ENCODE measurements around the gene CACNG5. TPM values are rescaled to one million over a fixed set of nuclear protein-coding genes. Genes with fewer than 3 reads are reported as not detected.

The CACNG5 gene
- total and polyA plus RNA-seq, 4 donors = not detected

DNA sequence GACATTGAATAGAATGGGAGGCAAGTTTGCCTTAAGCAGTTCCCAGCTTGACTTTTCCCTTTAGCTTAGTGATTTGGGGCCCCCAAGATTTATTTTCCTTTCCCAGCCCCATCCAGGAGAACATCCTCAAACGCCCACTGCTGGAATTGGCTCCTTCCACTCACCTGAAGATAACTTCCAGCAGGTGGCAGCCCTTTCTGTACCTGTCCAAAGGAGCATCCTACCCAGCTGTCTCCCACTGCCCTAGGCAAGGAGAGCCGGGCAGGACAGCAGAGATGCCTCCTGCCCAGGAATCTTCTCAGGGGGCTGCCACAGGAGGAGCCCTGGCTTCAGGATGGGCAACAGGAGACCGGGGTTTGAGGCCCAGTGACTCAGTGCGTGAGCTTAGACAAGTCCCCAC is 6.4 kb downstream of the CACNG5 start:
- Histone ChIP-seq H3K36me3 (ENCODE audit: control insufficient read depth in 4 of 4, insufficient read depth in 3 of 4, low read depth in 1 of 4, low read length in 3 of 4) (no peaks in the 10 kb centered on the region), H3K4me3 (ENCODE audit: low read depth in 1 of 3, low read length in 3 of 3) (no peak overlapping the region), H3K9ac (ENCODE audit: low read depth in 1 of 2, low read length in 2 of 2) (no peak overlapping the region), H3K27ac (ENCODE audit: low read depth in 1 of 2, low read length in 2 of 2) (no peak overlapping the region), H3K27me3 (ENCODE audit: control insufficient read depth in 4 of 4, insufficient read depth in 4 of 4, low read length in 3 of 4) (no peaks in the 10 kb centered on the region), H3K4me1 (ENCODE audit: control insufficient read depth in 4 of 4, insufficient read depth in 4 of 4, low read length in 3 of 4) (no peaks in the 10 kb centered on the region), H3K9me3 (ENCODE audit: control insufficient read depth in 4 of 4, low read length in 3 of 4) (peaks cover 0 to 2% (median 0%) of the 10 kb centered on the region in 4 donors)
- TF ChIP-seq RXRA (IDR thresholded peaks at IDR 0.05) (no peak), NR2F2 (IDR thresholded peaks at IDR 0.05) (no peak), SP1 (IDR thresholded peaks at IDR 0.05) (no peak), CTCF (IDR thresholded peaks at IDR 0.05; ENCODE audit: low read depth, low read length, missing input control) (no peak), GABPA (IDR thresholded peaks at IDR 0.05 in 1 of 2, conservative IDR thresholded peaks at IDR 0.05 in 1 of 2) (no peak), ATF3 (IDR thresholded peaks at IDR 0.05) (no peak), FOXA2 (IDR thresholded peaks at IDR 0.05) (no peak), REST (IDR thresholded peaks at IDR 0.05) (no peak), HNF4G (IDR thresholded peaks at IDR 0.05) (no peak)
- TF ChIP-seq, protein P1, sequence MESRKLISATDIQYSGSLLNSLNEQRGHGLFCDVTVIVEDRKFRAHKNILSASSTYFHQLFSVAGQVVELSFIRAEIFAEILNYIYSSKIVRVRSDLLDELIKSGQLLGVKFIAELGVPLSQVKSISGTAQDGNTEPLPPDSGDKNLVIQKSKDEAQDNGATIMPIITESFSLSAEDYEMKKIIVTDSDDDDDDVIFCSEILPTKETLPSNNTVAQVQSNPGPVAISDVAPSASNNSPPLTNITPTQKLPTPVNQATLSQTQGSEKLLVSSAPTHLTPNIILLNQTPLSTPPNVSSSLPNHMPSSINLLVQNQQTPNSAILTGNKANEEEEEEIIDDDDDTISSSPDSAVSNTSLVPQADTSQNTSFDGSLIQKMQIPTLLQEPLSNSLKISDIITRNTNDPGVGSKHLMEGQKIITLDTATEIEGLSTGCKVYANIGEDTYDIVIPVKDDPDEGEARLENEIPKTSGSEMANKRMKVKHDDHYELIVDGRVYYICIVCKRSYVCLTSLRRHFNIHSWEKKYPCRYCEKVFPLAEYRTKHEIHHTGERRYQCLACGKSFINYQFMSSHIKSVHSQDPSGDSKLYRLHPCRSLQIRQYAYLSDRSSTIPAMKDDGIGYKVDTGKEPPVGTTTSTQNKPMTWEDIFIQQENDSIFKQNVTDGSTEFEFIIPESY (IDR thresholded peaks at IDR 0.05) = no peak
- TF ChIP-seq, protein P2, sequence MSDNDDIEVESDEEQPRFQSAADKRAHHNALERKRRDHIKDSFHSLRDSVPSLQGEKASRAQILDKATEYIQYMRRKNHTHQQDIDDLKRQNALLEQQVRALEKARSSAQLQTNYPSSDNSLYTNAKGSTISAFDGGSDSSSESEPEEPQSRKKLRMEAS (IDR thresholded peaks at IDR 0.05) = no peak
- 47% methylated on average over 4 of the region's 4 CpGs for WGBS
- no peak for DNase-seq (ENCODE audit: low spot score)

DNA sequence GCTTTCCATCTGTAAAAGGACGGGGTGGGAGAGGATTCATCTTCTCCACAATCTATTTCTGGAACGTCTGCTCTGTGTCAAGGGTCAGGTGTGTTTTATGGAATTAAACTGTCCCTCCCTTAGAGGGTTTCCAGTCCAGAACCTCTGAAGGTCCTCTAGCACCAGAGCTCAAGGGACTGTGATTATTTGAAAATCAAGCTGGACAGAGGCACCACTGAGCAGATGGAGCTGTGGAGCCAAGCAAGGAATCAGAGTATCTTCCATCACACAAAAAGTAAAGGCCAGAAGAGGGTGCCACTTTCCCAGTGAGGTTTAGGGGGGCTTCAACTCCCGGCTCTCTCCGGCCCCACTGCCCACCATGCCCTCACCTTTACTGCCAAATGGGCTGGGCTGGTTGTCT is 6.8 kb downstream of the CACNG5 start:
- peaks cover 0 to 2% (median 0%) of the 10 kb centered on the region in 4 donors for H3K9me3 ChIP-seq (ENCODE audit: control insufficient read depth in 4 of 4, low read length in 3 of 4)
- no peaks in the 10 kb centered on the region for H3K36me3 ChIP-seq (ENCODE audit: control insufficient read depth in 4 of 4, insufficient read depth in 3 of 4, low read depth in 1 of 4, low read length in 3 of 4)
- no peak overlapping the region for H3K27ac ChIP-seq (ENCODE audit: low read depth in 1 of 2, low read length in 2 of 2)
- no peak for DNase-seq (ENCODE audit: low spot score)
- H3K27me3 ChIP-seq (ENCODE audit: control insufficient read depth in 4 of 4, insufficient read depth in 4 of 4, low read length in 3 of 4) = no peaks in the 10 kb centered on the region
- no peak overlapping the region for H3K9ac ChIP-seq (ENCODE audit: low read depth in 1 of 2, low read length in 2 of 2)
- WGBS = 67% methylated on average over 4 of the region's 4 CpGs
- no peaks in the 10 kb centered on the region for H3K4me1 ChIP-seq (ENCODE audit: control insufficient read depth in 4 of 4, insufficient read depth in 4 of 4, low read length in 3 of 4)
- no peak overlapping the region for H3K4me3 ChIP-seq (ENCODE audit: low read depth in 1 of 3, low read length in 3 of 3)
- no peak for TF ChIP-seq REST (IDR thresholded peaks at IDR 0.05)
- TF ChIP-seq FOXA1 (IDR thresholded peaks at IDR 0.05) = no peak
- no peak for TF ChIP-seq TAF1 (conservative IDR thresholded peaks at IDR 0.05)
- TF ChIP-seq NR2F2 (IDR thresholded peaks at IDR 0.05) = no peak
- TF ChIP-seq, protein P1 (IDR thresholded peaks at IDR 0.05) = no peak
- TF ChIP-seq RXRA (IDR thresholded peaks at IDR 0.05) = no peak
- TF ChIP-seq SP1 (IDR thresholded peaks at IDR 0.05) = no peak
- no peak for TF ChIP-seq FOXA2 (IDR thresholded peaks at IDR 0.05)
- TF ChIP-seq GABPA (IDR thresholded peaks at IDR 0.05 in 1 of 2, conservative IDR thresholded peaks at IDR 0.05 in 1 of 2) = no peak
- no peak for TF ChIP-seq JUND (IDR thresholded peaks at IDR 0.05)
- TF ChIP-seq CTCF (IDR thresholded peaks at IDR 0.05; ENCODE audit: low read depth, low read length, missing input control) = no peak
- TF ChIP-seq HNF4G (IDR thresholded peaks at IDR 0.05) = no peak
- no peak for TF ChIP-seq YY1 (IDR thresholded peaks at IDR 0.05)
